GM18951 (cell line): ENCODE results near the gene USP2.

Experiments
- POLR2A ChIP-seq: IDR thresholded peaks from 4 replicates; pipeline ENCODE4 v1.6.1; 2011; ENCODE audit warnings: mild to moderate bottlenecking; ENCODE audit not compliant: insufficient read length, insufficient read depth; ENCODE audit errors: extremely low read depth
- in situ Hi-C: fragments of 300-500 bp; cut with MboI; formaldehyde crosslinking; loops from one replicate; pipeline ENCODE4 v1.12.0; 2022; ENCODE audit warnings: low sequenced_read_pairs, mixed read lengths, inconsistent platforms; ENCODE audit not compliant: unreplicated experiment

USP2 gene

DNA sequence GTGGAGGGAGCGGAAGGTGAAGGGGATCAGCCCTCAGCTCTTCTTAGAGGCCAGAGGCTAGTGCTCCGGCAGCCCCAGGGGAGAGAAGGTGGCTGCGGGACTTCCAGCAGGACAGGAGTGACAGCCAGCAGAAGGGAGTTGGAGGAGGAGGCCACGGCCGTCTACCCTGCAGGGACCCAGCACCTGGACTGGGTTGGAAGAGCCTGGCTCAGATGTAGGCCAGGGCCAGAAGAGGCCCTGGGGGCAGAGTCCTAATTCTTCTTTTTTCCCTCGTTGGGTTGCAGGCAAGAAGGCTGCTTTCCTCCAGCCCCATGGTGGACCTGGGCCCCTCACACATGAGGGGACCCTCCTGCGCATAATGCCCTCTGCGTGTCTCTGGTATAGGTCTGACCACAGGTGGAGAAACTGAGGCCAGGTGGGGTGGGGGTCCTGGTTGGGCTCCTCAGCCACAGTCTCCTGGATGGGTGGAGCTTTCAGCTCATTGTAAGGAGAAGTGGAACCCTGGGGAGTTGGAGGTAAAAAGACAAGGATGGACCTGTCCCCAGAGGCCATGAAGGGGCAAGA, 62.3 kb downstream of the USP2 start:
- in situ Hi-C loops: no loop called here
- peak; percentile 6 for TF ChIP-seq POLR2A

DNA sequence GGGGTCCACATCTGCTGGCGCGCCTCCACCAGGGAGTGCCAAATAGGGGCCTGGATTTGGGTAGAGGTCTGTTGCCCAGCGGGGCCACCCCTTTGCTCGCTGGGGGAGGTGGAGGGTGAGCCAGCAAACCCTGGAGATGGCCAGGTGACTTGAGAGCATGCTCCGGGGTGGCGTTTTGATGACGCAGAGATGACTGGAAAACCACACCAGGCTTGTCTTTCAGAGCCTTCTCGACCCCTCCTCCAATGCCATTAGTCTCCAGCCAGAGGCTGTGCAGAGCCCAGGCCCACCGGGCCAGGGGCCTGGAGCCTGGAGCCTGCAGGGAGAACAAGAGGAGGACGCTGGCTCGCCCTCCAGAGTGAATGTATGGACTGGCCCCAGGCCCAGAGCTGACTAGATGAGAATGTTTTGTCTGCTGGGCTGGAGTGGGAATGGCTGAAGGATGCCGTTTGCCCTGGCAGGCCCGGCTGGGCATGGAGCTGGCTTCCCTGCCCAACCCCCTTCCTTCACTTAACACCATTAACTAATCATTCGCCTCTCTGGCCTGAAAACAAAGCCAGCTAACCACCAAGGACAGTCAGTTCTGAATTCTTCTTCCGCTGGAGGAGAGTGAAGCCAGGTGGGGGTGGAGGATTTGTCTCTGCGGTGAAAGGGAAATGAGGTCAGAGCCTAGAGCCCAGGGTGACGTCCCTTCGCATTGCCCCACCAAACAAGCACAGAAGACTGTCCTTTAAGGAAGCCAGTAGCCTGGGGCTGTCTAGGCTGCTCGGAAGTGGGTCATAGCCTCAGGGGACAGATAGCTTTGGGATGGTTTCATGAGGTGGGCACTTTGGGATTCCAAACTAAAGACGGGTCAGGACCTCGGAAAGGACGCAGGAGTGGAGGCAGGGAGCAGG, 63.0 kb downstream of the USP2 start:
- in situ Hi-C loops: no loop called here
- peak; percentile 15 for TF ChIP-seq POLR2A

DNA sequence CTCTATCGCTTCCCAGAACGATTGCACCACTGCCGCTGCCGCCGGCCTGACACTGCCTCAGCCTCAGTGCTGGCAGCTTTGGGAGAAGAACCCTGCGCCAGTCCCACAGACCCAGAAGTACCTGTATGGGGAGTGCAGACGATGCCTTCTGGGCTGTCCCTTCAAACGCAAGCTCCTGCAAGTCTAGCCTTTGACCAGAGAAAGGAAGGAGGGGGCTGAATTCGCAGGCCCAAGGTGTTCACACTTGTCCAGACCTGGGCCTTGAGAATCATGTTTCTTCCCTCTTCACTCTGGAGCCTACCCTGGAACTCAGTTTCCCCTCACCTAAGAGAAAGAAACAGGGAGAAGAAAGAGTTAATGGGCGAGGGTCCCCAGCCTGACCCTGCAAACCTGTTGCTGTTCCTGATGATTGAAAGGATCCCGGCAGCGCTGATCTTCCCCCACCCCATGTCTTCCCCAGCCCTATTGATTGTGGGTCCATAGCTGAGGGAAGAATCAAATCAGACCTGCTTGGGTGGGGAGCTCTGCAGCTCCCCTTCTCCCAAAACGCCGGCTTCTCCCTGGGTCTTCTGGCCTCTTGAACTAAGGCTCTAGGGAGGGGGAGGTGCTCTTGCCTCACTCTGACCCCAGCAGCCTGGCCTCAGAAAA, 63.8 kb downstream of the USP2 start:
- in situ Hi-C loops: no loop called here
- TF ChIP-seq POLR2A: no peak

DNA sequence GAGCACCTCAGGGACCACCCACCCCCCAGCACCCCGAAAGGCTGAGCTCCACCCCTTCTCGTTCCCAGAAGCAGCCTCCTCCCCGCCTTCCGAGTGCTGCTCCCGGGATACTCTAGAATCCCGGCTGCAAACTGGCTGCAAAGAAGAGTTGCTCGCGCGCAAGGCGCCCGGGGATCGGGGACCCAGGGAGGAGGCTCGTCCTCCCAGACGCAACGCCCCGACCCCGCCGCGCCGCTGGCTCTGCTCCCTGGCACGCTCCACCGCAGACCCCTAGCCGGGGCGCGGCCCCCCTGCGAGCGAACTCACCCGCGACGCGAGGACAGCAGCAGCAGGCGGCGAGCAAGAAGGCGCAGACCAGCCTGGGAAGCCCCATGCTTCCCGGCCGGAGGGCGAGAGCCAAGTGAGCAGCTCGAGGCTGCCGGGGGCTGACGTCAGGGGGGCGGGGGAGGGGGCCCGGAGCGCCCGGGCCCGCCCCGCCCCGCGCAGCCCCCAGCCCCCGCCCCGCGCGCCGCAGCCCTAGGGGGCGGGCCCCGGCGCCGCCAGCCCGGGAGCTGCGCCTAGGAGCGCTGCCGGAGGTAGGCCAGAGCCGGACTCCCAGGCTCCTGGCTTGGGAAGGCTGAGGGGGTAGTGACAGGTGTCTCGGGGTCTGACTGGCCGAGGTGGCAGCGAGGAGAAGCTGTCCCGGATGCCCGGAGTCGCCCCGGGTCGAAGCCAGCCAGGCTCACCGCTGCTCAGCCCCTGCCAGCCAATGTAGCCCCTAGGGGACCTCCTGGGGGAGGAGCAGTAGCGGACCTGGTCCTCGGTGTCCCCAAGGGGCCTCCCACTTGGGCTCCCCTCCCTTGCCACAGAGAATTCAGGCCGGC, 64.5 kb downstream of the USP2 start, which contains the start of gene MCAM:
TSS of gene MCAM (minus strand) at position 402 of the 863 bp plus-strand sequence. CDS start at position 373, 29 bp downstream.
- TF ChIP-seq POLR2A: peak; percentile 52
- in situ Hi-C loops: no loop called here

DNA sequence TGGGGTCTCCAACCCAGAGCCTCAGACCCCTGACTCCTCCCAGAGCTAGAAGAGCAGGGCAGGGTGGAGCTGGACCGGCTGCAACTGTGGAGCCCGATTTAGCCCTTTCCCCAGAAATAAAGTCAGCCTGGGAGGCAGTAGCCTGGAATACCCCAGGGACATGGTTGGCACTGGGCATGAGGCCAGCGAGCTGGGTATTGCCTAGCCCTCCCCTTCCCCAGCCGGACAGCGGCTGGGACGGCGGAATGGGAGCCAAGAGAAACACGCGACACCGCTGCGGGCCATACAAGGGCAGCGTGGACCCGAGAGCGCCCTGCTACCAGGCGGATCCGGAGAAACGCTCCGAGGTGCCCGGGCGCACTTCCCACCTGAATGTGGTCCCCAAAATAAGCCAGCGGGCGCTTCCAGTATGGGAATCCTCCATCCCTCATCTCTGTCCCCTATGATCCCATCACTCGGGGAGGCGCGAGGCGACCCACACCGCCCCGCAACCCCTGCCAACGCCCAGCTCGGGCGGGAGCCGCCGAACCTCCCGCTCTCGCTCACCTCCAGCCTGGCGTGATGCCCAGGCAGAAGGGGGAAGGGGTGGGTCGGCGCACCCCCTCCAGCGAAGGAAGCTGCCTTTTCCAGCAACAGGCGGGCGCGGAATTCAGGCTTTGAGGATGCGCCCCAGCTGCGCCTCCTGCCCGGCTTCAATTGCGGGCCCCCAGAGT, 65.3 kb downstream of the USP2 start:
- TF ChIP-seq POLR2A: no peak
- in situ Hi-C loops: no loop called here

DNA sequence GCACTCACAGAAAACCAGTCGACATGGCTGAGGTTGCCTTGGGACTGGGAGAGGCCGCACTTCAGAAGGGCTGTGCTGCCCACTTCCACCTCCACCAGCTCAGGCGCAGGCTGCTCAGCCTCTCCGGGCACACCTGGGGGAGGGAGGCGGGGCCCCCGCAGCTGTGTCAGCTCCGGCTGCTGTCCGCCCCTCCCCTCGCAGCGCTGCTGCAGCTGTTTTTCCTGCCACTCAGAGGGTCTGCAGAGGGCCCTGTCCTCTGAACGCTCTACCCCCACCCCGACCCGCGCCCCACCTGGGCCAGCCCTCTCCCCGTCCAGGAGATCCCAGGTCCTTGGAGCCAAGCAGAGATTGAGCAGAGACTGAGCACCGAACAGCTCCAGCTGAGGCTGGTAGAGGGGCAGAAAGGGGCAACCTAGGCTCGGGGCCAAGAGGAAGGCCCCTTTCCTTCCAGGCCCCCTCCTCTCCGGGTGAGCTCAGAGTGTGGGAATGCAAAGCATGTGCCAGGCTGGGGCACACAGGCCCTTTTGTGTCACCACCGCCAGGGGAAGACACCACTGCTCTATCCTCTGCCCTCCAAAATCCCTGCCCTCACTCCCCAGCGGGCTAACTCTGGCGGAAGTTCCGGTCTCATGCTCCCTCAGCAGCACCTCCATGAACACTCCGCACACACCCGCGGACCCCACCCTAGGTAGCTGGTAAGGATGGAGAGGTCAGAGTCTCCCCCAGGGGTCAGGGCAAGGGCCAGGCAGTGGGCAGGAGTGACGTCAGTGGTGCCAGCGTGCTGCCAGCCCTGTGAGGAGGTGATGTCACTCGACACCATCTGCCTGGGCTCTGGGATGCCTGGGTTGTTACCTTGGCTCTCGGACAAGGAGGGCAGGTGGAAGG, 66.1 kb downstream of the USP2 start:
- in situ Hi-C loops: no loop called here
- TF ChIP-seq POLR2A: no peak

DNA sequence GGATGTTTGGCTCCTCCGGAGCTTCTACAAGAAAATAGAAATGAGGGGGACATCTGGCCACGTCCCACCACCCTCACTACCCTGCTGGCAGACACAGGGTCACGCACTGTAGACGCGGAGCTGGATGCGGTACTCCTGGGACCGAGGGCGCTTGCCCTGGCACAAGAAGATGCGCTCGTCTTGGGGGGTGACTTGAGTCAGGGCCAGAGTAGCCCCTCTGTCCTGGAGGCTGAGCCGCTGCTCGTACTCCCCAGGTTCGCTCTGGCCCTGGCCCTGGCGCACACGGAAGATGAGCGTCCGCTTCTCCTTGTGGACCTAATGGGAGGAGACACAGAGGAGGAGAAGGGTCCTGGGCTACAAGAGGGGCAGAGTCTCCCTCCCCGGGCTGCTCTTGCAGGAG, 66.8 kb downstream of the USP2 start:
- TF ChIP-seq POLR2A: no peak
- in situ Hi-C loops: no loop called here

DNA sequence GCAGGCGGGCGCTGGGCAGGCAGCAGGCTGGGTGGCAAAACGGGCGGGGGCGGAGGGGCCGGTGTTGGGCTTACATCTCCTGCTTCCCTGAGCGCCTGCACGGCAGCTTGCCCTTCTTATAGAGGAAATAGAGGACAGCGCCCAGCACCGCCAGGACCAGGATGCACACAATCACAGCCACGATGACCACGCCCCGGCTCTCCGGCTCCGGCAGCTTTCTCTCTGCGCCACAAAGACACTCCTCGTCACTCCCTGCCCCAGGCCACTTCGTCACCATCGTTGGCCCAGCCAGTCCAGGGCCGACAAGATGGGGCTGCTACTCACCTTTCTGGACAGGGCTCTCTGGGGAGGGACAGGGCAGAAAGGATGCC, 70.8 kb downstream of the USP2 start:
- no peak for TF ChIP-seq POLR2A
- in situ Hi-C loops: no loop called here

DNA sequence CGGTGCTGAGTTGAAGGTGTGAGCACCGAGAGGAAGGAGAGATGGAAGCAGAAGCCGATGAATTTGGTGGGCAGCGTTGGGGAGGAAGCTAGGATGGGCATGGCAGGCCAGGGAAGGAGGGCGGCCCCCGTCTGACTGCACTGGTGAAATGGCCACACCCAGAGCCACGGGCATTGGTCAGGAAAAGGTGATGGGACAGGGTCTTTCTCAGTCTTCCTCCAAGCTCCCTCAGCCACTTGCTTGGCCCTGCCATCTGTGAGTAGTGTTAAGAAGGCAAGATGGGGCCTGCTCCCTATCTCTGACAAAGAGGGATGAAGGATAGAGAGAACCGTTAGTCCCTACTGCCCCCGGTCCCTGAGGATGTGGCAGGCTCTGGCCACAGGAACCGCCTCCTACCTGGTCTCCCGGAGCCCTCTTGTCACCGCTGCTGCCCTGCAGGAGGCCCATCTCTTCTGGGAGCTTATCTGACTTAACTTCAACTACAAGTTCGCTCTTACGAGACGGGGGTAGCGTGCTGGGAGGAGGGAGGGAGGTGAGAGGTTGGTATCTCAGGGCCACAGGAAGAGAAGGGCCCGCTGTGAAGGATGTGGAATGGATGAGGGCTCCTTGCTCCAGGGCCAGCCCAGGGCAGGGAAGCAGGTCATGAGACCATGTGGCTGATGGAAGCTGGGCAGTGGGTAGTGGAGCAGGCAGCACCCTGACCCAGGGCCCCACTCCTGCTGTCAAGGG, 71.4 kb downstream of the USP2 start:
- no peak for TF ChIP-seq POLR2A
- in situ Hi-C loops: no loop called here

DNA sequence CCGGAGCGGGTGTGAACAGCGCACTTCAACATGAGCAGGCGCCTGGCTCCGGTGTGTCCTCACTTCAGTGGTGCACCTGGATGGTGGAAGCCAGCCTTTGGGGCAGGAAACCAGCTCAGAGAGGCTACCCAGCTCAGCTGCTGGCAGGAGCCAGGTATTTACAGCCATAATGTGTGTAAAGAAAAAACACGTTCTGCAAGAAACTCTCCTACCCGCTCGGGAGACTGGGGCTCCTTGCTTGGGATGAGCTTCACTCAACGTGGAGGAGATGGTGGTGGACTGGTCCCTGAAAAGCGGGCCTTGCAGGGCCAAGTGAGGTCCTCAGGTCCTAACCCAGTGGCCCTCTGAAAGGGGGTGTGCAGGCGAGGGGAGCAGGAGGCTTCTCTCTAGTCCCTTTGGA, 72.1 kb downstream of the USP2 start:
- in situ Hi-C loops: no loop called here
- no peak for TF ChIP-seq POLR2A

DNA sequence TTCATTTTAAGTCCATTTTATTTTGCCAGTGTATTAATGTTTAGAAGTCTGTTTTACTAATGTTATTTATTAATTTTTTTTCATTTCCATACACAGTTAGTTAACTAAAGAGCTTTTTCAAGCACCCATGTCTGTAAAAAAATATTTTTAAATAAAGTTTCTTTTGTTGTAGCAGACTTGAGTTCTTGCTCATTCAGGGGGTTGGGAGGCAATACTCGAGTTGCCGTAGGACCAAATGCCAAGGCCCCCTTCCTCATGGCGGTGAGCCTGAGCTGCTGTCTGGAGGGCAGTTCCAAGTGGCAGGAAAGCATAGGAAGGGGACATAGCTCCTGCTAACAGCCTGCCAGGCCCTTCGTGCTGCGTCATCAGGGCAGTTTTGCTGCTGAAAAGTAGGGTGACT, 73.5 kb downstream of the USP2 start:
- in situ Hi-C loops: no loop called here
- TF ChIP-seq POLR2A: no peak
